ENCODE results near the gene KIF26B. TPM values are rescaled to one million over a fixed set of nuclear protein-coding genes. Genes with fewer than 3 reads are reported as not detected.

Gene KIF26B
- total RNA-seq, 1 donor from 2014 or later, result 5.1 TPM

DNA sequence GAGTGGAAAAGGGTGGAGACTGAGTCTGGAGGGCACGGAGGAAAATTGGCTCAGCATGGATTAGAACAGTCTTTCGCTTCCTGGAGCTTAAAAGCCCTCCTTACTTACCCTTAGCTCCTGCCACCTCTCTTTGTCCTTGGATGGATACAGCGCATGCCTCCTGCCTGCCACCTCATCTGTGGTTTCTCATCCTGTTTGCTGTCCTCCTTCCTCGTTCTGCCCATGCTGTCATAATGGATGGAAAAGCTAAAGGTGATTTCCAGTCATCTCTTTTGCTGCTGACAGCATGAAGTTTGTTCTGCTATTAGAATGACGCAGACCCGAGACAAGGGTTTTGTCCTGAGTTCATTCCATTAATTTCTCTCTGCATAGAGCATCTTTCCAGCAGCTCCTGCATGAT lies 425.9 kb downstream of the KIF26B start:
- Mint-ChIP-seq H3K36me3 (ENCODE audit: insufficient read depth) (no peaks in the 10 kb centered on the region), H3K9me3 (ENCODE audit: low read depth) (no peaks in the 10 kb centered on the region), H3K27ac (no peak overlapping the region), H3K27me3 (peaks cover 19% of the 10 kb centered on the region), H3K4me1 (ENCODE audit: low read depth) (peaks cover 8% of the 10 kb centered on the region), H3K4me3 (ENCODE audit: low read depth) (no peak overlapping the region)
- DNase-seq (ENCODE audit: low spot score, unreplicated experiment), result no peak
- TF ChIP-seq, protein P1, sequence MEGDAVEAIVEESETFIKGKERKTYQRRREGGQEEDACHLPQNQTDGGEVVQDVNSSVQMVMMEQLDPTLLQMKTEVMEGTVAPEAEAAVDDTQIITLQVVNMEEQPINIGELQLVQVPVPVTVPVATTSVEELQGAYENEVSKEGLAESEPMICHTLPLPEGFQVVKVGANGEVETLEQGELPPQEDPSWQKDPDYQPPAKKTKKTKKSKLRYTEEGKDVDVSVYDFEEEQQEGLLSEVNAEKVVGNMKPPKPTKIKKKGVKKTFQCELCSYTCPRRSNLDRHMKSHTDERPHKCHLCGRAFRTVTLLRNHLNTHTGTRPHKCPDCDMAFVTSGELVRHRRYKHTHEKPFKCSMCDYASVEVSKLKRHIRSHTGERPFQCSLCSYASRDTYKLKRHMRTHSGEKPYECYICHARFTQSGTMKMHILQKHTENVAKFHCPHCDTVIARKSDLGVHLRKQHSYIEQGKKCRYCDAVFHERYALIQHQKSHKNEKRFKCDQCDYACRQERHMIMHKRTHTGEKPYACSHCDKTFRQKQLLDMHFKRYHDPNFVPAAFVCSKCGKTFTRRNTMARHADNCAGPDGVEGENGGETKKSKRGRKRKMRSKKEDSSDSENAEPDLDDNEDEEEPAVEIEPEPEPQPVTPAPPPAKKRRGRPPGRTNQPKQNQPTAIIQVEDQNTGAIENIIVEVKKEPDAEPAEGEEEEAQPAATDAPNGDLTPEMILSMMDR (IDR thresholded peaks at IDR 0.05; ENCODE audit: unreplicated experiment), result no peak

DNA sequence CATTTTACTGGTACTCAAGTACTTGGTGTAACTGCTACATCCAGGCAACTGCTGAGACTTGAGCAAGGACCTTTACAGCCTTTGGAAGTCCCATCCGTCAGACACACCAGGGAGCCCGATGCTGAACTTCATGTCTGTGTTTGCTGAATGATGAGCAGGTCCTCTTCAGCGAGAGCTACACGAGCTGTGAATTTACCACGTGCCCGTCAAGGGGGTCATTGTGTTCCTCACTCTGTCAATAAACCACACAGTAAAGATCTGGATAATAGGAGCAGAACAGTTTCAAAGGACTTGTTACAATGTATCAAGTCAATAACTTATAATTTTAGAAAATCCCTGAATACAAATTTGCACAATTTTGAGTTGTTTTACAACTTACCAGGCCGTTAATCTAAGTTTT lies 427.2 kb downstream of the KIF26B start:
- peaks cover 7% of the 10 kb centered on the region for H3K4me1 Mint-ChIP-seq (ENCODE audit: low read depth)
- H3K4me3 Mint-ChIP-seq (ENCODE audit: low read depth), result no peak overlapping the region
- H3K9me3 Mint-ChIP-seq (ENCODE audit: low read depth), result no peaks in the 10 kb centered on the region
- TF ChIP-seq, protein P1 (IDR thresholded peaks at IDR 0.05; ENCODE audit: unreplicated experiment), result no peak
- peaks cover 19% of the 10 kb centered on the region for H3K27me3 Mint-ChIP-seq
- no peak for DNase-seq (ENCODE audit: low spot score, unreplicated experiment)
- H3K27ac Mint-ChIP-seq, result no peak overlapping the region
- no peaks in the 10 kb centered on the region for H3K36me3 Mint-ChIP-seq (ENCODE audit: insufficient read depth)

DNA sequence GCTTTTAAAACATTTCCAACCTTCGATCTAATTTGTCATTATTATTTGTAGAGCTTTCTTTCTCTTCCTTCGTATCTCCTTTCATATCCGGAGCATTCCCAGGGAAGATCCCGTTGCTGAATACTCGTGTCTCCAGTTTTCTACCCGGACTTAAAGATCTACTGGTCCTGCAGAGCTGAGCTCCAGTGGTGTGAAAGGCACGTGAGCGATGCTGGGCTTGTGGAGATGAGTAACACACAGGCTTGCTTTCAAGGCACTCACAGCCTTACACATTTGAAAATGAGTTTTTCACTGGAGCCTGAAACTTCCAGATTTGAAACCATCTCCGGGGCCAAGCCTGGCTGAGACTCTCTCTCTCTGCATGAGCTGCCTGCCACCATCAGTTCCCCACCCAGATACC lies 428.3 kb downstream of the KIF26B start:
- H3K27me3 Mint-ChIP-seq, result peaks cover 12% of the 10 kb centered on the region

DNA sequence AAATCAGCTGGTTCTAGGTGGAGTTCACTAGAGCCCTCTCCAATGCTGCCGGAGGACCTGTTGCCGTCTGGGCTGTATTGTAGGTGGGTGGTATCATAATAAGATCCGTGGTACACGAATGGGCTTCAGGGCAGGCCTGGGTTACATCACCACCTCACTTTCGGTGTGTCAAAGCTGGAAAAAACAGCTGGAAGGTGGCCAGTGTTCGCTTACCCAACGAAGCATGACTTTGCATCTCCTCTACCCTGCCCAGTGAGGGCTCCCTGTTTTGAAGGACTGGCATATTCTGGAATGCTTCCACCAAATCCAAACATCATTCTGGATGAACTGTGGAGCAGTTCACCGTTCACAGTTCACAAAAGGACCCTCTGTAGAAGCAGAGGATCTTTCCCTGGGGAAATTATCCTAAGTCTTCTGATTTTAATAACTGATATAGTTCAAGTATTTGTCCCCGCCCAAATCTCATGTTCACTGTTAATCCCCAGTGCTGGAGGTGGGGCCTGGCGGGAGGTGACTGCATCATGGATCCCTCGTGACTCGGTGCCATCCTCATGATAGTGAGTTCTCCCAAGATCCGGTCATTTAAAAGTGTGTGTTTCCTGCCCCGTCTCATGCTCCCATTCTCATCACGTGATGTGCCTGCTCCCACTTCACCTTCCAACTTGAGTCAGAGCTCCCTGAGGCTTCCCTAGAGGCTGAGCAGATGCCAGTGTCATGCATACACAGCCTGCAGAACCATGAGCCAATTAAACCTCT lies 429.0 kb downstream of the KIF26B start:
- H3K27ac Mint-ChIP-seq, result no peak overlapping the region
- no peak for DNase-seq (ENCODE audit: low spot score, unreplicated experiment)
- H3K9me3 Mint-ChIP-seq (ENCODE audit: low read depth), result no peaks in the 10 kb centered on the region
- TF ChIP-seq, protein P1 (IDR thresholded peaks at IDR 0.05; ENCODE audit: unreplicated experiment), result no peak
- peaks cover 13% of the 10 kb centered on the region for H3K4me1 Mint-ChIP-seq (ENCODE audit: low read depth)
- H3K4me3 Mint-ChIP-seq (ENCODE audit: low read depth), result no peak overlapping the region
- no peaks in the 10 kb centered on the region for H3K36me3 Mint-ChIP-seq (ENCODE audit: insufficient read depth)
- H3K27me3 Mint-ChIP-seq, result peaks cover 14% of the 10 kb centered on the region

More for the DNA sequence above, 428.3 kb downstream of the KIF26B start:
- no peak for DNase-seq (ENCODE audit: low spot score, unreplicated experiment)
- no peak overlapping the region for H3K27ac Mint-ChIP-seq
- TF ChIP-seq, protein P1 (IDR thresholded peaks at IDR 0.05; ENCODE audit: unreplicated experiment), result no peak
- H3K4me1 Mint-ChIP-seq (ENCODE audit: low read depth), result peaks cover 13% of the 10 kb centered on the region
- H3K4me3 Mint-ChIP-seq (ENCODE audit: low read depth), result no peak overlapping the region
- no peaks in the 10 kb centered on the region for H3K36me3 Mint-ChIP-seq (ENCODE audit: insufficient read depth)
- no peaks in the 10 kb centered on the region for H3K9me3 Mint-ChIP-seq (ENCODE audit: low read depth)

DNA sequence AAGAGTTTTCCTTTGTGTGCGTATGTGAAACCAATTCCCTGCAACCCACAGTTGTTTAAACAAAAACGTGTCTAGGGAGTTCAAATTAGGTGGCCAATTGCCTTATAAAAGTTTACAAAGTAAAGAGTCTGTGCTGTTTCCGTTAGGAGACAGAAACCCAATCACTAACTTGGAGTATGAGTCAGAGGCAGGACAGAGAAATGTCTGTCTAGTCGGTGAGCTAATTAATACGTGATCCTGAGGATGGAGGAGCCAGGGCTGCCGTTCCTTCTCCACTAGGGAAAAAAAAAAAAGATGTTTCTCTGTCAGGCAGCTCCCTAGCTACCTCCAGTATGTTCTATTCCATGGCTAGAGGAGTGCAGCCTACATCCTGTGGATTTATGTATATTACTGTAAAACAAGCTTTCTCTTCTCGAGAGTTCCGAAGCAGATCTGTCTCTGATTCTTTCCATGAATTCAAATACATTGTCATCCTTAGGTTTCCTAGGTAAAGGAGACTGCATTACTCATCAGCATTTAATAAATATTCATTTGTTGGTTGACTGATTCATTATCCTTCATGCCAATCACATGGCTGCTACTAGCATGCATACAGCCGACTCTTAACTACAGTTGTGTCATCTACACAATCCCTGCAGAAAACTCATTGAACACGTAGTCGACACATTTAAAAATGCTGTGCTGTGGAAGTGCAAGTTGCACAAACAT lies 430.6 kb downstream of the KIF26B start:
- Mint-ChIP-seq H3K9me3 (ENCODE audit: low read depth) (no peaks in the 10 kb centered on the region), H3K4me3 (ENCODE audit: low read depth) (no peak overlapping the region), H3K27ac (peak overlapping the region; percentile 30), H3K27me3 (peaks cover 12% of the 10 kb centered on the region), H3K36me3 (ENCODE audit: insufficient read depth) (no peaks in the 10 kb centered on the region), H3K4me1 (ENCODE audit: low read depth) (peaks cover 14% of the 10 kb centered on the region)
- TF ChIP-seq, protein P1 (IDR thresholded peaks at IDR 0.05; ENCODE audit: unreplicated experiment), result no peak
- DNase-seq (ENCODE audit: low spot score, unreplicated experiment), result no peak

All from progenitor cell of endocrine pancreas (in vitro differentiated cells).